GM12878 (cell line): ENCODE data around the gene NLRP10. TPM values are rescaled to one million over a fixed set of nuclear protein-coding genes. Genes with fewer than 3 reads are reported as not detected.

ENCODE experiments used
- ATAC-seq: fragments of 200-7000 bp; cut with Tn5 transposase; 3 replicates; pipeline ENCODE4 v1.9.1; 2020; ENCODE audit warnings: mild to moderate bottlenecking, moderate library complexity
- BruUV-seq: library from RNA; stranded (reverse); fragments of 400-500 nt; replicated peaks from 2 replicates; lab custom pipeline; 2021; lab: Mats Ljungman, UMichigan
- CTCF ChIA-PET: fragments of 300-600 bp; sonication (Branson Sonifier 250); formaldehyde crosslinking; extraction: SDS; loops from one replicate; lab custom pipeline; 2021; ENCODE audit warnings: inconsistent platforms; lab: Yijun Ruan, JAX
- POLR2A ChIA-PET: fragments of 350-600 bp; formaldehyde crosslinking; extraction: SDS; loops from one replicate; lab custom pipeline; 2021; ENCODE audit warnings: inconsistent platforms; lab: Charles Lee
- RAD21 ChIA-PET: fragments of 300-600 bp; sonication (Branson Sonifier 250); formaldehyde crosslinking; loops from one replicate; lab custom pipeline; 2023; ENCODE audit warnings: antibody characterized with exemption; ENCODE audit not compliant: unreplicated experiment; lab: Charles Lee
- SMC1A ChIA-PET: fragments of 300-600 bp; sonication (Branson Sonifier 250); formaldehyde crosslinking; loops from one replicate; lab custom pipeline; 2023; ENCODE audit not compliant: unreplicated experiment, uncharacterized antibody; lab: Charles Lee
- DNase-seq: peaks from one replicate; pipeline ENCODE4 v3.0.0-alpha.2; 2011; ENCODE audit warnings: low read depth, low spot score
- FAIRE-seq: peaks from 3 replicates; lab custom pipeline; 2011; peaks lifted over from hg19 to GRCh38; lab: Jason Lieb, UNC
- H2AFZ ChIP-seq: 2 replicates; pipeline ENCODE4 v1.6.0; 2011; ENCODE audit warnings: low read depth, low read length, control low read depth; ENCODE audit not compliant: control insufficient read depth
- H3K27ac ChIP-seq: 2 replicates; pipeline ENCODE4 v1.5.1; 2011; ENCODE audit warnings: control low read depth; ENCODE audit not compliant: control insufficient read depth, insufficient read depth
- H3K27me3 ChIP-seq, 2 experiments: replicated peaks in 1 of 2; 2 replicates each; pipeline versions ENCODE4 v1.6.0 to v1.6.1; 2011; ENCODE audit warnings: low read length in 1 of 2; ENCODE audit not compliant: control insufficient read depth in 2 of 2, insufficient read depth in 2 of 2
- H3K36me3 ChIP-seq, 2 experiments: 2 replicates each; pipeline ENCODE4 v1.5.1; 2011; ENCODE audit warnings: low read length in 1 of 2; ENCODE audit not compliant: control insufficient read depth in 2 of 2, insufficient read depth in 2 of 2
- H3K4me1 ChIP-seq: 2 replicates; pipeline ENCODE4 v1.6.1; 2011; ENCODE audit warnings: mild to moderate bottlenecking, low read length, moderate library complexity, mixed read lengths; ENCODE audit not compliant: control insufficient read depth, insufficient read depth
- H3K4me2 ChIP-seq: 2 replicates; pipeline ENCODE4 v1.6.0; 2011; ENCODE audit warnings: control low read depth; ENCODE audit not compliant: control insufficient read depth, insufficient read depth
- H3K4me3 ChIP-seq: fragments of 200-600 bp; sonication (generic); 2 replicates; pipeline ENCODE4 v1.5.1; 2016
- H3K79me2 ChIP-seq: 2 replicates; pipeline ENCODE4 v1.6.0; 2011; ENCODE audit warnings: low read length; ENCODE audit not compliant: control insufficient read depth, insufficient read depth
- H3K9ac ChIP-seq: 2 replicates; pipeline ENCODE4 v1.8.0; 2011; ENCODE audit warnings: low read length, control low read depth, mixed read lengths; ENCODE audit not compliant: control insufficient read depth, insufficient read depth
- H3K9me3 ChIP-seq: replicated peaks from 3 replicates; pipeline ENCODE4 v1.5.1; 2011; ENCODE audit warnings: mild to moderate bottlenecking, low read length; ENCODE audit not compliant: control insufficient read depth, insufficient read depth
- H4K20me1 ChIP-seq: 2 replicates; pipeline ENCODE4 v1.6.0; 2011; ENCODE audit not compliant: control insufficient read depth, insufficient read depth
- NFIC ChIP-seq: IDR thresholded peaks from 2 replicates; pipeline ENCODE4 v1.6.1; 2012; ENCODE audit warnings: low read depth, mild to moderate bottlenecking, inconsistent platforms, low read length, moderate library complexity
- RUNX3 ChIP-seq: IDR thresholded peaks from 2 replicates; pipeline ENCODE4 v1.6.1; 2012; ENCODE audit warnings: low read length, inconsistent platforms
- SKIL ChIP-seq: fragments of 450-650 bp; IDR thresholded peaks from 2 replicates; pipeline ENCODE4 v1.6.1; 2017; ENCODE audit warnings: mild to moderate bottlenecking, low read depth, inconsistent platforms; ENCODE audit not compliant: poor library complexity, severe bottlenecking
- SMAD5 ChIP-seq: IDR thresholded peaks from 2 replicates; pipeline ENCODE4 v1.6.1; 2016; ENCODE audit warnings: antibody characterized with exemption, low read depth
- STAT1 ChIP-seq: fragments of 450-650 bp; conservative IDR thresholded peaks from 2 replicates; pipeline ENCODE4 v1.6.1; 2014; ENCODE audit warnings: antibody characterized with exemption, mild to moderate bottlenecking
- TARDBP ChIP-seq: IDR thresholded peaks from 2 replicates; pipeline ENCODE4 v1.6.1; 2016; ENCODE audit warnings: borderline replicate concordance
- TCF7 ChIP-seq: IDR thresholded peaks from 2 replicates; pipeline ENCODE4 v1.6.1; 2014; ENCODE audit warnings: antibody characterized with exemption, borderline replicate concordance
- USF2 ChIP-seq: IDR thresholded peaks from 2 replicates; pipeline ENCODE4 v1.6.1; 2011; ENCODE audit warnings: low read depth, low read length, improper control_type of control experiment, borderline replicate concordance
- WGBS: methylation state at CpG from one replicate; pipeline ENCODE4 v1.1.6; 2016; ENCODE audit warnings: low lambda C conversion rate; ENCODE audit not compliant: insufficient replicate concordance, insufficient coverage; ENCODE audit errors: missing lambda C conversion rate; 5-methylcytosine and 5-hydroxymethylcytosine counted together
- in situ Hi-C: fragments of 300-500 bp; cut with MboI; formaldehyde crosslinking; loops from 9 replicates; pipeline ENCODE4 v1.14.3; 2018; ENCODE audit warnings: mixed read lengths
- intact Hi-C: fragments of 100-400 bp; cut with micrococcal nuclease; formaldehyde crosslinking; loops from one replicate; pipeline ENCODE4 v1.14.2; 2022; ENCODE audit not compliant: unreplicated experiment
- polyA plus RNA-seq, 11 experiments: library from polyadenylated mRNA; depleted of rRNA in 4 of 11; unstranded in 6 of 11; stranded (reverse) in 5 of 11; fragments of >200 nt; fragmentation: Nextera tagmentation in 4 of 11; fragmentation: Illumina TruSeq in 1 of 11; extraction: Ambion mirVana in 4 of 11; extraction: Trizol in 1 of 11; gene quantifications; 1 replicate in 1 of 11; 2 replicates in 10 of 11; pipeline versions ENCODE4 v1.2.1 to v1.2.3, GENCODE V29; 2011 to 2016; ENCODE audit warnings: inconsistent platforms in 2 of 11, missing spikeins in 2 of 11, low read depth in 1 of 11
- total RNA-seq, 4 experiments: library from RNA; depleted of rRNA in 3 of 4; stranded (reverse); fragments of >200 nt in 3 of 4; fragmentation: Illumina TruSeq in 1 of 4; extraction: Trizol in 1 of 4; gene quantifications; 2 replicates each; pipeline versions ENCODE4 v1.2.1 to v1.2.3, GENCODE V29; 2013 to 2021

Gene NLRP10
- total and polyA plus RNA-seq, 10 of the 15 experiments (the other 5 are each of a cell fraction or from before 2014, with no cell fraction given), result 0.04 TPM; not detected in 9

GRCh38 chr11:8009856-8010255 is 44.6 kb upstream of the NLRP10 start:
- intact Hi-C loops, result no loop called here

More at GRCh38 chr11:8009856-8010255, 44.6 kb upstream of the NLRP10 start:
- Histone ChIP-seq H3K36me3 (no peaks in the 10 kb centered on the region), H3K27ac (no peak overlapping the region), H4K20me1 (no peaks in the 10 kb centered on the region), H3K9ac (no peak overlapping the region), H3K4me1 (no peaks in the 10 kb centered on the region), H3K4me3 (no peak overlapping the region), H3K27me3 (no peaks in the 10 kb centered on the region; a peak in 1 of 4 replicates), H3K9me3 (no peaks in the 10 kb centered on the region), H2AFZ (no peak overlapping the region), H3K79me2 (no peaks in the 10 kb centered on the region)
- RAD21 ChIA-PET, result no interaction called here
- FAIRE-seq (no peak), DNase-seq (no peak)
- SMC1A ChIA-PET, result interaction anchor here (0.6 to 1.1 kb wide), 2 partner anchors 85 to 90 kb away, joined by 3 to 4 read pairs; no protein-coding TSS in a partner anchor
- CTCF ChIA-PET, result interaction anchor here (1.2 to 2.6 kb wide), 3 partner anchors 77 to 90 kb away, joined by 3 to 12 read pairs (median 4); no protein-coding TSS in a partner anchor
- in situ Hi-C loops, result loop anchor here (5.0 kb wide), 1 partner anchor 87 kb away; no protein-coding TSS in a partner anchor
- BruUV-seq, result no TSS peak
- 77% methylated on average over 3 of the region's 3 CpGs for WGBS
- TF ChIP-seq STAT1 (no peak), SMAD5 (no peak), USF2 (no peak), SKIL (no peak), NFIC (no peak), TCF7 (no peak), TARDBP (no peak), RUNX3 (no peak)
- TF ChIP-seq, all 136 proteins: peak for 0
- POLR2A ChIA-PET, result no interaction called here
- H3K4me2 ChIP-seq, result no peak overlapping the region
- ATAC-seq, result no peak
